ENCODE results near the gene CDH23.
"Not testable (repeated sequence)": the region's sequence is repeated elsewhere in the genome, so short reads cannot be mapped to it uniquely, and the experiment has no call there.

The CDH23 gene

GRCh38 chr10:71396711-71397295 is at the start of gene CDH23:
TSS of gene CDH23 (plus strand) at chr10:71396920. CDS start at chr10:71439832, 42,912 bp downstream.
- no peak for DNase-seq (ENCODE audit: low read depth)

DNA sequence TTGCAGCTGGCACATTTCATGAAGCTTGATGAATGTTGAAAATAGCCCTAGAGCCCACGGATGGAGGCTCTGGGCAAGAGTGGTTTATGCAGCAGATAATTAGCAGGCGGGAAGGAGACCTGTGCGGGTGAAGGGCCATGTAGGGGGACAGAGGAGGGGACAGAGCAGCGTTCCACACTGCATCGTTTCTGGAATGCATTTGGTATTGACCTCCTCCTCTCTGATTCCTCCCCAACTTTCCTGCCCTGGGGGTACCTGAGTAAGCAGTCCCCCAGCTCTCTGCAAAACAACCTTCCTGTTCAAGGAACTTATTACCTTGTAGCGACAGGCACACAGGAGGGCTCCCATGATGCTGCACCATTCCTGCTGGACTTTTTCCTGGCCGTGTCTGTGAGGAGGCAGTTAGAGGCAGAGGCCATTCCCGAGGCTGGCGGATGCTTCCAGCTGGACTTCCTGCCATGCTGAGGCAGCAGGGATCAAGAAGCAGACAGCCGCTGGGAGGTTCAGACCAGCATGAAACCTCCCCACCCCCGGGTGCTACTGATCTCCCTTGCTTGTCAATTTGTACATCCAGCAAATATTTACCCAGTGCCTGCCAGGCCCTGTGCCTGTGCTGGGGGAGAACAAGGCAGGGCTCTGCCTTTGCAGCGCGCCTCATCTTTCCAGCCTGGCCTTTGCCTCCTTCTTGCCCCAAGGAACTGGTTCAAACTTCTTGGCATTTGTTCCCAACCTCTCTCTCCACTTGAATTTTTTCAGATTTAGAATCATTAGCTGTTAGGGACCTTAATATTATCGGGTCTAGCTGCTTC is 48.9 kb upstream of the CDH23 start:
- DNase-seq (ENCODE audit: low read depth), result no peak

- no peak for DNase-seq (ENCODE audit: low read depth)
Observed at GRCh38 chr10:71348850-71349249, 47.9 kb upstream of the CDH23 start.

DNA sequence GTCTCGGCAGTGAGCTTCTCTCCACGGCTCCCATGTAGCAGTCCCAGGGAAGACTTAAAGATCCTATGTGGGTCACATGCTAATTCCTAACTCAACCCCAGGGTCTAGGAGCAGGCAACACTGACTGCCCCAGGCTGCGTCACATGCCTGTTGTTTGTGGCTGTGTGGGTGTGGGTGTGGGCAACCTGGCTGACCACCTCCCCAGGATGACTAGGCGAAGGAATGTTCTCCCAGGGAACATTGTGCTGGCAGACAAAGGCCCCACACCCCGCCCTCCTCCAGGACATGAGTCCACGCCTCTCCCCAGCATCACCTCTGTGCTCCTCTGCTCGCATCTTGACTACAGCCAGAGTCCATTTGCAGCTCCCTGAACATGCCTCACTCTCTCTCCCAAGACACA is 47.3 kb upstream of the CDH23 start:
- no peak for DNase-seq (ENCODE audit: low read depth)

- no peak for DNase-seq (ENCODE audit: low read depth)
Observed at GRCh38 chr10:71351087-71351486, 45.6 kb upstream of the CDH23 start.

DNA sequence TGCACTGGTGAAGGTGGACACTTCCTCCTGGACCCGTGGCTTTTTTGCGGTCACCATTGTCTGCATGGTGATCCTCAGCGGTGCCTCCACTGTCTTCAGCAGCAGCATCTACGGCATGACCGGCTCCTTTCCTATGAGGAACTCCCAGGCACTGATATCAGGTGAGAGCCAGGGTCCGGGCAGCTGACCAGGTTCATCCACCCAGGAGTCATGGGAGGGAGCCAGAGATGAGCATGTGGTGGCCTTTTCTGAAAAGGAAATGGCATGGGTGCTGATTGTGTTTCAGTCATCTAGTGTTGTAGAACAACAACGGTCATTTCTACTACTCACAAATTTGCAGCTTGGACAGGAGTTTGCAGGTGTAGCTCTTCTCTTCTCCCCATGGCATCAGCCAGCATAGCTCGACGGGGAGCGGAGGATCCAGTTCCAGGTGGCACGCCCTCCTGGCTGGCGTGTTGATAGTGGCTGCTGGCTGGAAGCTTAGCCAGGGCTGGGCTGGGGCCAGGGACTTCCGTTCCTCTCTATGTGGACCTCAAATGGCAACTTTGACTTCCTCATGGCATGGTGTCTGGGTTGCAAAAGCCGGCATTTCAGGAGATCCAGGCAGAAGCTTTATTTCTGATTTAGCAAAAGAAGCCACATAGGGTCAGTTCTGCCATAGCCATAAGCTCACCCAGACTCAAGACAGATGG is 44.9 kb upstream of the CDH23 start:
- DNase-seq (ENCODE audit: low read depth), result no peak

GRCh38 chr10:71353639-71354038 is 43.1 kb upstream of the CDH23 start:
- no peak for DNase-seq (ENCODE audit: low read depth)

- no peak for DNase-seq (ENCODE audit: low read depth)
Observed at GRCh38 chr10:71354776-71355175, 41.9 kb upstream of the CDH23 start.

- no peak for DNase-seq (ENCODE audit: low read depth)
Observed at GRCh38 chr10:71355886-71356285, 40.8 kb upstream of the CDH23 start.

- DNase-seq (ENCODE audit: low read depth), result no peak
Observed at GRCh38 chr10:71357792-71358265, 38.9 kb upstream of the CDH23 start.

- DNase-seq (ENCODE audit: low read depth), result no peak
Observed at GRCh38 chr10:71358277-71358676, 38.4 kb upstream of the CDH23 start.

- not testable (repeated sequence) for DNase-seq (ENCODE audit: low read depth)
Observed at GRCh38 chr10:71358906-71359305, 37.8 kb upstream of the CDH23 start.

- no peak for DNase-seq (ENCODE audit: low read depth)
Observed at GRCh38 chr10:71359364-71360046, 37.2 kb upstream of the CDH23 start.

DNA sequence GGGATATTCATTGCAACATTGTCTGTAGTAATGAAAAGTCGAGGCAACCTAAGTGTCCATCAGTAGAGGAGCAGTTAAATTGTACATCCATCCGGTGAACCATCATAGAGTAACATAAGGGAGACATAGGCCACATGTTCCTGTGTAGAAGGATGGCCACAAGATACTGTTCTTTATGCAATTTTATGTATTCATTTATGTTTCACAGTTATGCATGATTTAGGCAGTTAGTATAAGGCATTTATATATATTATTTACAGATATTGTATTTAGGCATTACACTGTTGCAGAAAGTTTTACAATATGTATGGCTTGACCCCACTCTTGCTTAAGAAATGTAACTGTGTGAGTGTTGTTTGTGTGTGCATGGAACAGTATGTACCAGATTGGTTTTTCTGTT is 36.0 kb upstream of the CDH23 start:
- no peak for DNase-seq (ENCODE audit: low read depth)

DNA sequence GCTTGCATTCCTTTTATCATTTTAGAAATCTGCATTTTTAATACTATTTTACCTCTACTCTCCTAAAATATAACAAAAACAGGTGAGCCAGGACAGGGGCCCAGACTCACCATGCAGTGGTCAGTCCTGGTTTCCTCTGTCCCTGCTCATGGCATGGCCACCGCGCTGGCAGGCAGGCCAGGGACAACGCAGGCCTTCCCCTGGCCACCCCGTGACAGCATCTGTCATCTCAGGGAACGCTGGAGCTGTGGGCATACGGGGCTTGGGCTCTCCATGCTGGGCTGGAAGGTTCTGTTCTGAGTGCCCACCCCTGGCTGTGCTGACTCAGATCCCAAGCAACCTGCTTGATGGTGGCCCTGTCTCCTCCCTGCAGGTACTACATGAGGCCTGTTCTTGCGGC is 35.1 kb upstream of the CDH23 start:
- no peak for DNase-seq (ENCODE audit: low read depth)

DNA sequence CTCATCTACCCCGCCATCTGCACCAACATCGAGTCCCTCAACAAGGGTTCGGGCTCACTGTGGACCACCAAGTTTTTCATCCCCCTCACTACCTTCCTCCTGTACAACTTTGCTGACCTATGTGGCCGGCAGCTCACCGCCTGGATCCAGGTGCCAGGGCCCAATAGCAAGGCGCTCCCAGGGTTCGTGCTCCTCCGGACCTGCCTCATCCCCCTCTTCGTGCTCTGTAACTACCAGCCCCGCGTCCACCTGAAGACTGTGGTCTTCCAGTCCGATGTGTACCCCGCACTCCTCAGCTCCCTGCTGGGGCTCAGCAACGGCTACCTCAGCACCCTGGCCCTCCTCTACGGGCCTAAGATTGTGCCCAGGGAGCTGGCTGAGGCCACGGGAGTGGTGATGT is 34.6 kb upstream of the CDH23 start:
- no peak for DNase-seq (ENCODE audit: low read depth)

- no peak for DNase-seq (ENCODE audit: low read depth)
Observed at GRCh38 chr10:71363936-71364335, 32.8 kb upstream of the CDH23 start.

- DNase-seq (ENCODE audit: low read depth), result no peak
Observed at GRCh38 chr10:71365366-71365765, 31.4 kb upstream of the CDH23 start.

DNA sequence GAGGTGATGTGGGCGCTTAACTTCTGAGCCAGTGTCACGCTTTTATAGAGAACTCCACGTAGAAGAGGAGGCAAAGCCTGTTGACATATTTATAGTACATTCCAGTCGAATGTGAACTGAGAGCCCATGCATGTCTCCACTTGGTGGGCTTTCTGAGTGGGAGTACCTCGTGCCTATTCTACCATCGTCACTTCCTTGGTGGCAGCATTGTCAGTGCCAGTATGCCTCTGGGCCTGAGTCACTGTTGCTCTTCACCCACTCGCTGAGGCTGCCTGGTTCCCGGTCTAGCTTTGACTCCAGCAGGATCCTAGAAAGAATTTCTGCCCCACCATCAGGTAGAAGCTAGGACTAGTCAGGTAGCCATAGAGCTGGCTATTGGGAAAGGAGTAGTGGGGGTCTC is 30.0 kb upstream of the CDH23 start:
- DNase-seq (ENCODE audit: low read depth), result no peak

DNA sequence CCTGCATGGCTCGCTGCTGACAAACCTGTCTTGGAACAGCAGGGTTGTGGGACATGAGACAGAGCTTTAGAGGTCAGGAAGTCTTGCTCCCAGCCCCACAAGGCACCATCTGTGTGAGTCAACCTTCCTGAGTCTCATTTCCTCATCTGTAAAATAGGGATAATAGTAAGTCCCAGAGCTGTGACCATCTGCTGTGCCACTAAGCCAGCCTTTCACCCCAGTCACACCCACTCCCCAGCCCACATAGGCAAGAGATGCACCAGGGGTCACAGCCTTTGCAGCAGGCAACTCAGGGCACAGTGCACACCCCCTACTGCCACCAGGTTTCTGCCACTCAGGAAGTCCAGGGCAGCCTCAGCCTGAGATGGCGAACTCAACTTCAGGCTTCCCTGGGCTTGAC is 29.4 kb upstream of the CDH23 start:
- no peak for DNase-seq (ENCODE audit: low read depth)

DNA sequence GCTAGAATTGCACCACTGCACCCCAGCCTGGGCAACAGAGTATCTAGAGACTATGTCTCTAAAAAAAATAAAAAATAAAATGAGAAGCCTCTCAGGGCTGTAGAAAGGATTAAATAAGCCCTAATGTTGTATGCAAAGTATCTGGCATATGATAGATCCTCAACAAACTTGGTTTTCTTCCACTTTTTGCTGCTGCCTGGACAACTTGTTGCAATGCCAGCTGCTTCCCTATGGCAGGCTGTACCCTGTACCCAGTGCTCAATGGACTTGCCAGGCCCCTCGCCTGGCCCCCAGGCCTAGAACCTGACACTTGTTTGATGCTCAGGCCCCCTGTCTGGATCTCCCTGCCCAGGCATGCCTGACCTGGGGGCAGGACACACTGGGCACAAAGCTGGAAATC is 28.5 kb upstream of the CDH23 start:
- DNase-seq (ENCODE audit: low read depth), result no peak

DNA sequence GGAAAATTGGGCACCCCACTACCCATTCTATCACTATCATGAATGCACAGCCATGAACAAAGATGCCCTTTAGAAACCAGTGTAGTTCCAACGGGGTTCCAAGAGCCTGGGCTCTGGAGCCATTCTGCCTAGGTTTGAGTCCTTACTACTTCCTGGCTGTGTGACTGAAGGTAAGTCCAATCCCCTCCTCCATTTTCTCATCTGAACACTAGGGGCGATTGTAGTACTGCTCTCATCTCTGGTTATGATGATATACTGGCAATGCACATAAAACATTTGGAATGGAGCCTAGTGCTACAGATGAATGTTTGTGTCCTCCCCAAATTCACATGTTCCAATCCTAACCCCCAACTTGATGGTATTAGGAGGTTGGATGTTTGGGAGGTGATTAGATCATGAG is 28.1 kb upstream of the CDH23 start:
- DNase-seq (ENCODE audit: low read depth), result no peak

GRCh38 chr10:71369602-71370001 is 27.1 kb upstream of the CDH23 start:
- no peak for DNase-seq (ENCODE audit: low read depth)
